Stimulated activated CD8-positive, alpha-beta memory T cell treated with anti-CD3 and anti-CD28 coated beads, Interleukin-4, amount 100 ng/mL, for 24 hours (primary cell): ENCODE results near the gene HEPN1.
"Not testable (repeated sequence)": the region's sequence is repeated elsewhere in the genome, so short reads cannot be mapped to it uniquely, and the experiment has no call there.

Experiments
- DNase-seq: peaks from one replicate; pipeline ENCODE4 v3.0.0-alpha.2; 2020; ENCODE audit warnings: low read depth

HEPN1 gene

GRCh38 chr11:124942466-124943253 is 23.6 kb downstream of the HEPN1 start:
- DNase-seq: no peak

GRCh38 chr11:124943254-124943616 is 24.2 kb downstream of the HEPN1 start:
- no peak for DNase-seq

GRCh38 chr11:124943741-124944140 is 24.7 kb downstream of the HEPN1 start:
- DNase-seq: no peak

- no peak for DNase-seq
These were observed 25.5 kb downstream of the HEPN1 start for GRCh38 chr11:124944565-124944964.

GRCh38 chr11:124945826-124946225 is 26.8 kb downstream of the HEPN1 start:
- DNase-seq: no peak

- no peak for DNase-seq
These were observed 27.7 kb downstream of the HEPN1 start for GRCh38 chr11:124946735-124947141.

- DNase-seq: no peak
These were observed 31.7 kb downstream of the HEPN1 start for GRCh38 chr11:124950601-124951330.

- no peak for DNase-seq
These were observed 32.3 kb downstream of the HEPN1 start for GRCh38 chr11:124951341-124951740.

GRCh38 chr11:124953753-124954589 is 34.9 kb downstream of the HEPN1 start, which contains the start of gene CCDC15:
Gene CCDC15 (plus strand): TSS chr11:124954202. CDS start chr11:124954733, 531 bp downstream.
- DNase-seq: peak; percentile 97

- no peak for DNase-seq
These were observed 35.5 kb downstream of the HEPN1 start for GRCh38 chr11:124954590-124954955.

- DNase-seq: no peak
These were observed 36.0 kb downstream of the HEPN1 start for GRCh38 chr11:124955035-124955434.

GRCh38 chr11:124961972-124962609 is 43.0 kb downstream of the HEPN1 start:
- DNase-seq: no peak

GRCh38 chr11:124968197-124968596 is 49.1 kb downstream of the HEPN1 start:
- not testable (repeated sequence) for DNase-seq
